Activated CD8-positive, alpha-beta memory T cell treated with anti-CD3 and anti-CD28 coated beads for 1 hour (primary cell): ENCODE data around the gene TPCN1.

Experiments used
- DNase-seq, 2 donors: peaks; one replicate each; pipeline ENCODE4 v3.0.0-alpha.2; 2020; ENCODE audit warnings: low read depth in 1 of 2; ENCODE audit errors: extremely low read depth in 1 of 2

The TPCN1 gene

DNA sequence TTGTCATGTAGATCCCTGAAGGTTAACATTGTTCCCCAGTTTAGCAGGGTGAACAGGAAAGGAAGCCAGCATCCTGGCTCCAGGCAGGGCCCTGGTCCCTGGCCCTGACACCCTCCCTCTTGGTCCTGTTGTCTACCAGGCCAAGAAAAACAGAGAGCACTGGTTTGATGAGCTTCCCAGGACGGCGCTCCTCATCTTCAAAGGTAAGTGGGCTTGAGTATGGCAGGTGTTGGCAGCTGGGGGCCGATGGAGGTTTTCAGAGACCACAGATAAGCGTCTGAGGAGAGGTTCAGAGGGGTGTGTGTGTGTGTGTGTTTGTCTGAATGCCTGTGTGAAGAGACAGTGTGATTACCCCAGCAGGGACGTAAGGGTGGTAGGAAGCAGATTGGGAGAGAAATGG is 57.4 kb downstream of the TPCN1 start:
- no peak for DNase-seq

DNA sequence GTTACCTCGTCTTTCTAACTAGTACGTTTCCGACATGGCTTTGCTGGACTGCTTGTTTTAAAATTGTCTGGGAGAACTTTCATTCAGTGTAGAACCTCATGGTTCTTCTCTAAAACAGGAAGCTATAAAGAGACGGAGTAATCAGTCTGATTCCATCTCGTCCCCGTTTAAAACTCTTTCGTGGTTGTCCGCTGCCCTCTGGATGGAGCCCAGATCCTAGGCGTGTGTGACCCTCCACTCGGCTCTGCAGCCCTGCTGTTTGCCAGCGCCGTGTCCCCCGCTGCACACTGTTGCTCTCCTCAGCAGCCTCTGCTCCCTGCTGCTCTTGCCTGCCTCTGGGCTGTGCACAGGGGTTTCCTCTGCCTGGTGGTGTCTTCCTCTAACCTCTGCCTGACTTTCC is 63.5 kb downstream of the TPCN1 start:
- no peak for DNase-seq

DNA sequence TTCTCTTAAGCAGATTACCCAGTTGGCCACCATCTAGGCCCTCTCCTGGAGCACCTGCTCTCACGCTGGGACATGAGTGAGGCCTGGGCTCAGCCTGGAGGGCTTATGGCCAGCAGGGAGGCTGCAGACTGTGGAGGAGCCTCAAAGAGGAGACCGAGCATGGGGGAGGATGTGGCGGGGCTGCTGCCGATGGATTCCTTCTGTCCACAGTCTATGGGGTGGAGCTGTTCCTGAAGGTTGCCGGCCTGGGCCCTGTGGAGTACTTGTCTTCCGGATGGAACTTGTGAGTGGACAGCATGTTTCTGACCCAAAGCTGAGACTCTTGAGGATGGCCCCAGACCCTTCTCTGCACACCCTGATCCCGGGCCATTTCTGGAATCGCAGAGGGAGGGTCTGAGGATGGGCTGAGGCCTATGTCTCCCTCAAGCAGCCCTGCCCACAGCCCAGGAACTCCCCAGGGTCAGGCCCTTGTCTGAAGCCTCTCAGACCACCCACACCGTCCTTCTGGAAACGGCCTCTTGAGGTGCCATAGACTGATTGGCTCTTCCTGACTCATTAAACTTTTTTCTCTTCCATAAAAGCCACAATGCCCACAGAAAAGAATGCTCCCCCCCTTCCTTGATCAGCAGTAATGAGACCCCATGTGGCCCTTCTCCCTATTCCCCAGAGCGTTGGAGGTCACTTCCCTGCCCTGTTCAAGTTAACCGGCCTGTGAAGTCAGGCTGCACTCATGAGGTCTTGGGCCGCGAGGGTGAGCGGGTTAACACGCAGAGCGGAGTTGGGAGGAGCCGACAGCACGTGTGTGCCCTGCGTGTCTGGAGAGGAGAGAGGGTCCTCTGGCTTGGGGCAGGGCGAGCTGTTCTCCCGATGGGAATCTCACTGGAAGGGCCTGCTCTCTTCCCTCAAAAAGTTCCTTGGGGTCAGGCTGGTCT is 64.7 kb downstream of the TPCN1 start:
- no peak for DNase-seq

DNA sequence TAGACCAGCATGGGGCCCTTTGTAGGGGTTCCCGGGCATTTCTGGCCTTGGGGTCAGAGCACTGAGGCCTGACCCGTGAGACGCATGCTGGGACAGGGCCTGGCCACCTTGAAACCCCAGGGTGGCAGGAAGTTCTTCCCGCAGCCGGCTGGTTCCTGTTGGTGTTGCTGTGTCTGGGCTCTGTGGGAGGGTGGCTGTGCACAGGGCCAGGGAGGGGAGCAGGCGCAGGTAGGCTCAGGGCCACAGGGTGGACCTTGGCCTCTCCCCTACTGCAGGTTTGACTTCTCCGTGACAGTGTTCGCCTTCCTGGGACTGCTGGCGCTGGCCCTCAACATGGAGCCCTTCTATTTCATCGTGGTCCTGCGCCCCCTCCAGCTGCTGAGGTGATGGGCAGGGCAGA is 65.4 kb downstream of the TPCN1 start:
- no peak for DNase-seq

DNA sequence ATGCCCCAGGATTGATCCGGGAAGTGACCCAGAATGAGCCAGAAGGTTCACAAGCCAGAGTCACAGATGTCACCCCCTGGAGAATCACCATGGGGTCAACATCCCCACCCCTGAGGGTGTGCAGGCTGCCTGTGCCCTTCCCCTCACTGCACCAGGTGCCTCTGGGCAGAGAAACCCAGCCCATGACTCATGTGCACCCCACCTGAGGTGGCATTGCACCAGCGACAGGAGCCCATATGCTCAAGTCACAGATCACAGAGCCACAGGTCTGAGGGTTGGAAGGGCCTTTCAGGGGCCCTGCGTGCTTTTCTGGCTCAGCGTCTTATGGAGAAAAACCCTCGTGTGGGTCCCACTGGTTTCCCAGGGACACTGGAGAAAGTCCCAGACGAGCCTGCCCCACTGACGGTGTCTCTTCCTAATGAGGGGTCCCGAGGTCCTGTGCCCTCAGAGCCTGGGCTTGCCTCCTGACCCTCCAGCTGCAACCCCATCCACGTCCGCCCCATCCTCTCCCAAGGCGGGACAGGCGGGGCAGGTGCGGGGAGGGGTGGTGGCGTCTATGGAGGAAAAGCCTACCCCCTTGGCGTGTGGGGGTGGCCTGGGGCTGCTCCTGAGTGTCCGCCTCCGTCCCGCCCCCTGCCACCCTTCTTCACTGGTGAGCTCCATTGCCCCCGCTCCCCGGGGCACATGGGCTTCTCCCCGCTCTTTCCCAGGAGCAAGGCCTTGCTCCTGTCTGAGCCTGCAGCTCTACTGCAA is 66.1 kb downstream of the TPCN1 start:
- no peak for DNase-seq

DNA sequence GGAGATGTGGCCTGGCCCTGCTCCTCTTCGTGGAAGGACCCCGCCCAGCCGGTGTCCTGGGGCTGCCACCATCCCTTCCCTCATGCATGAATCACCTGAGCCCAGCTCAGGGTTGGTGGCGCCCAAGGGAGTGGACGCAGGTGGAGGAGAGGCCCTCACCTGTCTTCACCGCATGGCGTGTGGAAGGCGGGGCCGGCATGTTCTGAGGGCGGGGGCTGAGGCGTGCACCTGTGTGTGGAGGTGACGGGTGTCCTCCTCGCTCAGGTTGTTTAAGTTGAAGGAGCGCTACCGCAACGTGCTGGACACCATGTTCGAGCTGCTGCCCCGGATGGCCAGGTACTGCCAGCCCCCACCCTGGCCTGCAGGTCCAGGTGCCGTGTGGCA is 66.6 kb downstream of the TPCN1 start:
- DNase-seq = no peak

DNA sequence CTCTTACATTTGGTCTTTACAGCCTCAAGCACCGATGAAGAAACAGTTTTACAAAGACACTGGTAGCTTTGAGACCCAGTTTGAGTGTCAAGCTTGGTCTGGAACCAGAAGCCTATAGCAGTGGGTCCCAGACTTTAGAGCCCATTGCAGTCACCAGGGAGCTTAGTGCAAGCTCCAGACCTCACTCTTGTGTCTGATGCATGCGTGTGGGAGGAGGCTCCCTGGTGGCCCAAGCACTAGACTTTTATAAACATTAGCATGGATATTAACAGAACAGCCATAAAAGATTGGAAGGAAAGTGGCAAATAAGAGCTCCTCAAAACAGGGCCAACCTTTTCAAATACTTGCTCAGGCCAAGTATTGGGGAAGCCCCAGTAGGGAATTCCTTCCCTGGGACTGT is 68.1 kb downstream of the TPCN1 start:
- no peak for DNase-seq

DNA sequence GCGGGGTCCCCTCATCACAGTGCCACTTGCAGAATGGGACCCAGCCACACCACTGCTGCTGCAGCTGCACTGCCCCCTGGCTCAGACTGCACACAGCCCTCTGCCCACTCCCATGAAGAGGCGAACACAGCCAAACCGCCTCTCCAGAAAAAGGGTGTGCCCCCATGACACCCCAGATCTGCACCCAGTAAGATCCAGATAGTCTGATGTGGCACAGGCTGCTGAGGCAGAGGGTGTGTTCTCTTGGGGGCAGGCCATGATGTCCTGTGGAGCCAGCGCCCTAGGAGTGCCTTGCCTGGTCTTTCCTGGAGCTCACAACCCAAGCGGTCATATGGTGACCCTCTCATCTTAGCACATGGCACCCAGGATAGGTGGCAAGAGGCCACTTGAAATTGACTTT is 69.2 kb downstream of the TPCN1 start:
- no peak for DNase-seq

DNA sequence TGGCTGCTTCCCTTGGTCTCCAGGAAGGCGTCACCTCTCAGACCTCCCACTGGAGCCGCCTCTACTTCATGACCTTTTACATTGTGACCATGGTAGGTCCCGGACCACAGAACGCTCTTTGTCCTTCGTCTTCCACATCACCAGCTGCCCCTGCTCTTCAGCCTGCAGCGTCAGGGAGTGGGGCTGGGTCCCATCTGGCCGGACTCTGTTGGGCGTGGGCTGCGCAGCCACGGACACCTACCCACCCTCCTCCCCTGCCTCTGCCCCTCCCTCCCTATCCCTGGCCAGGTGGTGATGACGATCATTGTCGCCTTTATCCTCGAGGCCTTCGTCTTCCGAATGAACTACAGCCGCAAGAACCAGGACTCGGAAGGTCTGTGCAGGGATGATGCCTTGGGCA is 70.3 kb downstream of the TPCN1 start:
- DNase-seq = no peak

DNA sequence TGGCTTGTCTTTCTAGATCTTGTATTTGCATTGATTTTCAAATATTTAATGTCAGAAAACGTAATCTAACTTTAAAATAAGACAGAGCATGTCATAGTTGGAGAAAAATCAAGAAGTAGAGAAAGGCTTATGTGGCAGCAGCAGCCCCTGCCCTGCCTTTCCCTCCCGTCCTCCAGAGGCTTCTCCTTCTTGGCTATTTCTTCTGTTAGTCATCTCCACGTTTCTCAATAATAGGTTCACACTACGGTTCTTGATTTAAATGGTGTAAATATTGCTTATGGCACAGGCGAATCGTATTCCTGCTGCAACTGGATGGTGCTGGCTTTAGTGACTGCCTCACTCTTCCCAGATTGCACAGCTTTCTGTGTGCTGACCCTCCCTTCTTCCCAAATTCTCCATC is 70.8 kb downstream of the TPCN1 start:
- DNase-seq = no peak

DNA sequence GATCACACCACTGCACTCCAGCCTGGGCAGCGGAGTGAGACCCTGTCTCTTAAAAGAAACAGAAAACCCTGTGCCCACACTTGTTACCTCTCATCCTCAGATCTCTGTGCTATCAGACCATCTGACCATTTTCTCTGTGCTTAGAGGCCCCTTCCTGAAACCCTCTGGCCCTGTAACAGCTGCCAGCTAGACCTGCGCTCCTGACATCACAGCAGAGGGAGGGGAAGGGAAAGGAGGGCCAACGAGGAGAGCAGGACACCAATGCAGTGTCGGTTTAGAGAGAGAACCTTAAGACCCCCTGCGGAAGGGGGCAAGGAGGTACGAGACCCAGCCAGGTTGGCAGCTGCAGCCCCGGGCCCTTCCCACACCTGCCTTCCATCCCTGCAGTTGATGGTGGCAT is 71.3 kb downstream of the TPCN1 start:
- DNase-seq = no peak

DNA sequence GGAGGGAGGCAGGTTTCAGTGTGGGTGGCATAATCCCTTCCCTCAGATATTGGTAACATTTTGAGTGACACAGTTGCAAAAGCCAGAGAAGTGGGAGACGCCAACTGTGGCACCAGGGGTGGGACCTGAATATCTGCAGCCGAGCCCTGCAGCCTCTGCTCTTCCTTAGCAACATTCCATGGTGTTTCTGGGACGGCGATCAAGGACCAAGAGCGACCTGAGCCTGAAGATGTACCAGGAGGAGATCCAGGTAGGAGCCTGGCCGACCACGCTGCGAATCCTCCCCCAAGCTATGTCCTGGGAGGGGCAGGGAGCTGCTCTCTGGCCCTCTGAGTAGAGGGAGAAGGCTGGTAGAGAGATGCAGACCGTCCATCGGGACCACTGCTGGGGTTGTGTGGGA is 71.8 kb downstream of the TPCN1 start:
- DNase-seq = no peak

DNA sequence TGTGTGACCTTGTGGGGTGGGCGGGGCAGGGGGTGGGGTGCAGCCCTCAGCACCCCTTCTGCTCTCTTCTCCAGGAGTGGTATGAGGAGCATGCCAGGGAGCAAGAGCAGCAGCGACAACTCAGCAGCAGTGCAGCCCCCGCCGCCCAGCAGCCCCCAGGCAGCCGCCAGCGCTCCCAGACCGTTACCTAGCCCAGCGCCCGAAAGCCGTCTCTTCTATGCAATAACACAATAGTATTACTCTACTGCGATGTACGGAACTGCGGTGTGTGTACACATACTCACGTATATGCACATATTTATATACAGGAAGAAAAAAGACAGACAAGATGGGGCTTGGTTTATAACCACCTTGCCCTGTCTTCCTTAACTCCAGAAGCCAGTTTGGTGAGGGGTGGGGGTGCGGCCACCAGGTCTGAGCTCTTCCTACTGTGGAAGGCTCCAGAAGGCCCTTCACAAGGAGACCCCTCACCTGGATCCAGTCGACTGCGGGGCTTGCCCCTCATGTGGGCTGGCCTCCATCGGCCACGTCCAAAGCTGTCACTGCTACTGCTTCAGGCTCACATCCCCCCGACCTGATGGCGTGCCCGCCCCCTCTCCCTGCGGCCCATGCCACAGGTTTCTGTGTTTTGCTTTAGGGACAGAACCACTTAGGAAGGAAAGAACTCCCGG is 74.8 kb downstream of the TPCN1 start:
- DNase-seq = no peak

DNA sequence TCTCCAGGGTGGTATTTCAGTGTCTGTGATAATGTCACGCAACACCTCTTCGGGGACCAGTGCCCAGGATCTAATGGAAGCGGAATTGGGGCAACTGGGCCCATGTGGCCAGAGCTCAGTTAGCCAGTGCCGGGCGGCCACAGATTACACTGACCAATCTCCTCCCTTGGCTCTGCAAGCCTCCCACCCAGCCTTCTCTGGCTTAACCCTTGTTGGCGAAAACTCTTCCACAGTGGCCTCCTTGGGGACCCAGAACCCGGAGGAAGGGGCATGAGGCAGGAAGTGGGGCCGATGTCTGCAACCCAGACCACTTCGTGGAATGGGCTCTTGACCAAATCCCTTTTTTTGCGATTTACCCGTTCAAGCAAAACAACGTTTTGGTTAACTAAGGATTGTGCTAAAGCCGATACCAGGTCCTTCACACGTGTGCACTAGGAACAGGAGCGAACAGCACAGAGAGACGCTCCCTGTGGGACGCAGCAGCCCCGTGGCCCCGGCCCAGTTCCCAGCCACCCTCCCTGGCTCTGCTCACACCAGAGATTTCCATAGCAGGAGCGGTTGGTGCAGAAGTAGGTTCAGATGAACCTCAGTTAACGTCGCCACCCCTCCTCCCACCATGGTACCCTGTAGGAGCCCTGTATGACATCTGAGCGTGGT is 75.4 kb downstream of the TPCN1 start:
- no peak for DNase-seq

DNA sequence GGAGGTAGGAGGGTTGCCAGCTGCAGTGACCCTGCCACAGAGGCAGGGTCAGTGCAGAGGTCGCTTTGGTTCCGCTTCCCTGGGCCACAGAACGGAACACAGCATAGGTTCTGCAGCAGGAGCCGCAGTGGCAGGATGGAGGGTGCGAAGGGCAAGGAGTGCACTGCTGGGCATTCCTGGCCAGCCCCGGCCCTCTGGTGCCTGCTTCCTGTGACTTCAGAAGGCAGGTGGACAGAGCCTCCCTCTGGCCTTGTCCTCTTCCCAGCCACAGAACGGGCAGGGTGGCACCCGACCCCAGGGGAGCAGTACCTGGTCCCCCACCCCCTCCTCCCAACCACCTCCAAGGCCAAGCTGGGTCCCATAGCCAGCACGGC is 75.9 kb downstream of the TPCN1 start:
- DNase-seq = no peak

DNA sequence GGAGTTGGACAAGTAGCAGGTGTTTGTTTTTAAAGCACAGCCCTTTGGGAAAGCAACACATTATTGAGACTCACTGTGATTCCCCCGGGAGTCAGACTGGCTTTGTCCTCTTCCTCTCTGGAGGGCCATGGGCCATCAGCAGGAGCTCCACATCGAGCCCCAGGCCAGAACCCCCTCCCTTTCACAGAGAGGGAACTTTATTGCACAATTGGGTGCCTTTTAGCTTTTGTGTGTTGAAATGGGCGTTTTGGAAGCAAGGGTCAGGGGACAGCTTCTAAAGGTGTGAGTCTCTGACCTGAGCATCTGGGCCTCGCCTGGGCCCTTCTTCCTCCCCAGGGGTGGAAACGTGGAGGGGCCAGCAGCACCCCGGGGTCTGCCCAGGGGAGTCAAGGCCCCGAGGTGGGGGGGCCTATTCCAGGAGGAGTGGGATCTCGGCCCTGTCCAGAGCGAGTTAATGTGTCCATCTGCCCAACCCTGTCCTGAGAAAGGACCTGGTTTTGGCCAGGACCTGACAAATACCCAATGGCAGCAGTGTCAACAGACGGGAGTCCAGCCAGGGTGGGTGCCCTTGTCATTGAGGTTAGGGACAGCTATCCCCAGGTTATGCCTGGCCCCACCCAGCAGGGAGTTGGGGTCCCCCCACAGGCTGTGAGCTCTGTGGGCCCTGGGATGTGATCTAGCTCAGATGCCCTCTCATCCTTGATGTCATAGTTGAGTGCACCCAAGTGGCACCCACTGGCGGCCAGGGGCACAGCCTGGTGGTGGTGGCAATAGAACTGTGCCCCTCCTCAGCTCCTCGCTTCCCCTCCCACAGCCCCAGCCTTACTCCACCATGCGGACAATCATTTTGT is 76.6 kb downstream of the TPCN1 start:
- no peak for DNase-seq

DNA sequence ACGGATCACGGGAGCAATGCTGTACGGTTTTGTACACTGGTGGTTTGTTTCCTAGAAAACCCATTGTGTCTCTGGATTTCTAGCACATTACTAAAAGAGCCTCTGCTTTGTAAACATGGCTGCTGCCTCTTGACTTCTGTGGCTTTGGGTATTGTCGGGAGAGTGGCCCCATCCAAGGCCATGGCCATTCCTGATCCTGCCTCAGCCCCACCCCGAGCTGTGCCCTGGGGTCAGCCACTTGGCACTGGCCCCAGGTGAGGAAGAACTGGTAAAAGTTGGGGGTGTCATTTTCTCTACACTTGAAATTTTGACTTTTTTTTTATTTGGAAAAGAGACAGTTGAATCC is 77.2 kb downstream of the TPCN1 start:
- DNase-seq = no peak

DNA sequence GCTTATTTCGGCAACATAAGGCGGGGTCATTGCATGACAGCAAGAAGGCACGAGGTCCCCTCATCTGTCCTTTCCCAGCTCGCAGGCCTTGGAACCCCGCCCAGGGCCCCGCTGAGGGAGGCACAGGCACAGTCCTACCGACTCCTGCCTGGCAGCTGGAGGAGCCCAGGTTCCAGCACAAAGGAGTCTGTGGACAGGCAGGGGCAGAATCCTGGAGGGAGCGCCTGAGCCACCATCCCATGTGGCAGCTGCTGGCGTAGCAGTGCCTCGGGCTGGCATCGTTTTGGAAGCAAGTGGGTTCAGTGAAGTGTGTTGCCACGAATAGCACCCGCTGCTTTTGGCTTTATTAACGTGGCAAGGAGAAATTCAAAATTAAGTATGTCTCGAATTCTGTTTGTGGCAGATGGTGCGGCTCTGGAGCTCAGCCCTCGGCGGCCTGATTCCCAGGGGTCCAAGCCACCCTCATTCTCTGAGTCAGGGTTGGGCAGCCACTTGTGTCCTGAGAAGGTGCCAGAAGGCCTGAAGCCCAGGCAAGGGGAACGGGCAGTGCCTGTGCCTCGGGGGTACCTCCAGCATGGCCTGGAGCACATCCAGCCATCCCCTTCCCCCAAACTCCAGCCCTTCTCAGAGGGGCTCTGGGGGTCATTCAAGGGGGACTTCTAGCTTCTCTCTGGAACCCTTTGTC is 77.7 kb downstream of the TPCN1 start:
- DNase-seq = no peak

DNA sequence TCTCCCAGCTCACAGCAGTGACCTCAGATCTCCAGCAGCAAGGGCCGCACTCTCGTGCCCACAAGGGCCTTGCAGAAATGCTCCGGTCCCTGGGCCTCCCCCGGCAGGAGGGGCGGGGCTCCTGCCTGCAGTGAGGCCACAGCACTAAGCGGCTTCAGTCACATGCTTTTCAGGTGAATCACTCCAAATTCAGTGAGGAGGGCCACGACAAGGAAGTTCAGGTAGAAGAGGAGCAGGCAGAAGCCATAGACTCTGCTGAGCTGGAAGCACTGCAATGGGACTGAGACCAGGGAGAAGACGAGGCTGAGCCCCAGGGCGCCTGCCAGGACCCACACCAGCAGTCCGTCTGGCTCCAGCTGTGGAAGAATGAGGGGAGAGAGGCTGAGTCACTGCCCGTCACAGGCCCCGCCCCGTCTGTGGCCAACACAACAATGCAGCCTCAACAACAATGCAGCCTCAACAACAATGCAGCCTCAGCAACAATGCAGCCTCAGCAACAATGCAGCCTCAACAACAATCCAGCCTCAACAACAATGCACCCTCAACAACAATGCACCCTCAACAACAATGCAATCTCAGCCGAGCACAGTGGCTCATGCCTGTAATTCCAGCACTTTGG is 78.5 kb downstream of the TPCN1 start:
- no peak for DNase-seq
